ENCODE results near the gene PPIE.

DNA sequence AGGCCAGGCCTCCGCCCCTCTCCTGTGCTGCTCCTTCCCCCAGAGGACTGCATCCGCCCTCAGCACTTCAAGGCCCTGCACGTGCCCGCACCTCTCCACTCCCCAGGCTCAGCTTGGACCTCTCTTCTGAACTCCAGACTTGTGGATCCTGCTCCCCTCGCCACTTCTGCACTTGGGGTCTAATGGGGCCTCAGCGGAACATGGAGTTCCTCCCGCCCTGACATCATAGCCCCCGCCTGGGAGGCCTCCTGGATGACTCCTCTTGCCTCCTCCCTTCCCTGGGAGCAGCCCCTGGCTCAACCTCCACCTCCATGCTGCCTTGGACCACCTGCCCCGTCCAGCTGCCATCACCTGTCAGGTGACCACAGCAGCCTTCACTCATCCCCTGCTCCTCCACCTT, 22.3 kb downstream of the PPIE start:
- TF ChIP-seq, protein P1, sequence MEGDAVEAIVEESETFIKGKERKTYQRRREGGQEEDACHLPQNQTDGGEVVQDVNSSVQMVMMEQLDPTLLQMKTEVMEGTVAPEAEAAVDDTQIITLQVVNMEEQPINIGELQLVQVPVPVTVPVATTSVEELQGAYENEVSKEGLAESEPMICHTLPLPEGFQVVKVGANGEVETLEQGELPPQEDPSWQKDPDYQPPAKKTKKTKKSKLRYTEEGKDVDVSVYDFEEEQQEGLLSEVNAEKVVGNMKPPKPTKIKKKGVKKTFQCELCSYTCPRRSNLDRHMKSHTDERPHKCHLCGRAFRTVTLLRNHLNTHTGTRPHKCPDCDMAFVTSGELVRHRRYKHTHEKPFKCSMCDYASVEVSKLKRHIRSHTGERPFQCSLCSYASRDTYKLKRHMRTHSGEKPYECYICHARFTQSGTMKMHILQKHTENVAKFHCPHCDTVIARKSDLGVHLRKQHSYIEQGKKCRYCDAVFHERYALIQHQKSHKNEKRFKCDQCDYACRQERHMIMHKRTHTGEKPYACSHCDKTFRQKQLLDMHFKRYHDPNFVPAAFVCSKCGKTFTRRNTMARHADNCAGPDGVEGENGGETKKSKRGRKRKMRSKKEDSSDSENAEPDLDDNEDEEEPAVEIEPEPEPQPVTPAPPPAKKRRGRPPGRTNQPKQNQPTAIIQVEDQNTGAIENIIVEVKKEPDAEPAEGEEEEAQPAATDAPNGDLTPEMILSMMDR (IDR thresholded peaks at IDR 0.05) = no peak
- no peak for TF ChIP-seq POLR2AphosphoS5 (IDR thresholded peaks at IDR 0.05; ENCODE audit: insufficient read depth in 1 of 2, low read depth in 1 of 2)
- no peak for TF ChIP-seq POLR2A (IDR thresholded peaks at IDR 0.05)
